GDM1 (cell line): ENCODE data around the gene ADD2.

Experiments used
- DNase-seq: peaks from one replicate; lab custom pipeline; 2025; lab: John Stamatoyannopoulos, UW

The ADD2 gene

DNA sequence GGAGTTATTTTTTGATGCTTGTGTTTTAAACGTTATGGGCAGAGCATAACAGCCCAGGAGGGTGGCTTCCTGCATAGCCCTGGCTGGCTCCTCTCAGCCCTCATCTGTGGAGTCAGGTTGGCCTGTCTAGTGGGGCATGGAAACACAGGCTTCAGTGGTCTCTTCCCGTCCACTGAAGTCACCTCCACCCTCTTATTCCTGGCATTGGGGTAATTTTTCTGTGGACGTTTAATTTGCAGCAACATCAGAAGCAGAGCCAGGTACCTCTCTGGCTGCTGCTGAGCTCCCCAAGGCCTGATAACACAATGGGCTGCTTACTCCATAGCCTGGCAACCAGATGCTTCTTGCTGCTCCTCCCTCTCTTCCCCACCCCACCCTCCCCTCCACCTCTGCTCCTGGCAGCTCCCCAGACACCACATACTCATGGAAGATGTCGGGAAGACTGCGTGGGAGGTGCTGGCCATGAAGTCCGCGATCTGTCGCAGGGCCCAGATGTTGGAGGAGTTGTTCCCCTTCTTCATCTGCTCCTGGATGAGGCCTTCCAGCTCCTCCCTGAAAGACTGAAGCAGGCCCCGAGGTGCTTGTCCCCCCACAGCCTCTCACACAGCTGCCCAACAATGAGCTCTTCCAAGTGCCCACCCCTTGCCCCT is 64.0 kb downstream of the ADD2 start:
- no peak for DNase-seq

DNA sequence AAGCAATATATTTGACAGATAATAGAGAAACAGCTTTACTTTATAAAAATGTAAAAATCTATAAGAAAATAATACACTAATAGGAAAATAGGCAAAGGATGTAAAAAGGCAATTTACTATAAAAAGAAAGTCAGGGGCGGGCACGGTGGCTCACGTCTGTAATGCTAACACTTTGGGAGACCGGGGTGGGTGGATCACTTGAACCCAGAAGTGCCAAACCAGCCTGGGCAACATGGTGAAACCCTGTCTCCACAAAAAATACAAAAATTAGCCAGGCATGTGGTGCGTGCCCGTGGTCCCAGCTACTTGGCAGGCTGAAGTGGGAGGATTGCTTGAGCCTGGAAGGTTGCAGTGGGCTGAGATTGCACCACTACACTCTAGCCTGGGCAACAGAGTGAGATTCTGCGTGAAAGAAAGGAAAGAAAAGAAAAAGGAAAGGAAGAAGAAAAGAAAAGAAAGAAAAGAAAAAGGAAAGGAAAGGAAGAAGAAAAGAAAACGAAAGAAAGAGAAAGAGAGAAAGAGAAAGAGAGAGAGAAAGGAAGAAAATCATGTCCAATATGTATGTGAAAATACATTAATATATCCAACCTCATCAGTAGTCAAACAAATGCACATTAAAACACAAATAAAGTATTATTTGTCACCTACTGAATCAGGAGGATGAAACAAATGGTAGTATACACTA is 65.1 kb downstream of the ADD2 start:
- DNase-seq: no peak

DNA sequence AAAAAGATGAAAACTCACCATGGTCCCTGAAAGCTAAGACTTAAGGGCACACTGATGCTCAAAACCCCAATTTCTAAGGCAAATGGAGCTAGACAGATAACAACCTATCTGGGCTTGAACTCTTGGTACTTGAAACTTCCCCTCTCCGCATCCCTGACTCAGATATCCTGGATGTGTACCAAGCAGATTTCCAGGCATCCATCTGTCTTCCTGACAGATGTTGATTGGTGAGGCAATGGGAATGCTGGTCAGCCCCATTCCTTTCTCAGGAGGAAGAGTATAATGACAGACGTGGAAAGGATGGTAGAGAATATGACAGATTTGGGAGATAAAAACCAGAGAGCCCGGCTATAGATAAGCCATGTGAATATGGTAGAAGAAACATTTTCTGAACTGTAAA is 69.2 kb downstream of the ADD2 start:
- DNase-seq: no peak

- no peak for DNase-seq
These were observed 70.2 kb downstream of the ADD2 start for GRCh38 chr2:70697603-70698383.

GRCh38 chr2:70696142-70696541 is 71.9 kb downstream of the ADD2 start:
- DNase-seq: no peak

GRCh38 chr2:70692256-70692655 is 75.7 kb downstream of the ADD2 start:
- no peak for DNase-seq

- no peak for DNase-seq
These were observed 76.4 kb downstream of the ADD2 start for GRCh38 chr2:70691497-70692140.

GRCh38 chr2:70690846-70691245 is 77.2 kb downstream of the ADD2 start:
- no peak for DNase-seq

GRCh38 chr2:70688427-70688826 is 79.6 kb downstream of the ADD2 start:
- DNase-seq: no peak

GRCh38 chr2:70687461-70687795 is 80.6 kb downstream of the ADD2 start:
- no peak for DNase-seq

DNA sequence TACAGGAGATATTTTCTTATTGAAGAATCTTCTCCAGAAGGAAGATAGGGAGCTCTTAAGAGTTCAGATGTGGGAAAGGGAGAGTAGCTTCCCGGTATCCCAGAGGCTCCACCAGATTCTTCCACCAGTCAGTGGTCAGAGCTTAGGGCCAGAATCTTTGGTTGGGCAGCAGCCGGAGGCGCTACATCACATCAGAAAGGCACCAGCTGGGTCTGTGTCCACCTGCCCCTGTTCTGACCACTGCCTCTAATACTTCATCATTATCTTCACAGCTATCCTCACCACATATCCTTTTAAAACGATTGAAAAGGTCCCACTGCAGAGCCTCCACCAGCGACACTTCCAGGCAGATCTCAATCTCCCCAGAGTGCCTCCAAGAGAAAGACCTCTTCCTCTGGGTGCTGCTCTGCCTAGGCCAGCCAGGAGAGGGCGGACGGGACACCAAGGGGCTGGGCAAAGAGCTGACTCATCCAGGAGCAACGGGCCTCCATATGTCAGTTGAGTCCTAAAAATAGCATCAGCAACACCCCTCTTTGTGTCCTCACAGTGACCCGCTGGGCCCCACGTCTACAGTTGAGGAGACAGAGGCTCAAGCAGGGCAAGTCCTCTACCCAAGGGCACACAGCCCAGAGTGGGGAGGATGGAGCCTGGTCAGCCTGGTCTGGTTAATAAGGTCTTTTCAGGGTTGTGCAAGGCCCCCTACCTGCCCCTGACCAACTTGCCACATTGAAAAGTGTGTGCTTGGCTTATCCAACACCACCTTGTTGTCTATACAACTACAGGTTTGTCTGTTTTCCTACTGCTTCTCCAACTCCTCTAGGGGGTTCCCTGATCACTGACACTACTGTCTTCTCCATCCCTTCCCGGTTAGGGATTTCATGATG is 81.2 kb downstream of the ADD2 start:
- no peak for DNase-seq

DNA sequence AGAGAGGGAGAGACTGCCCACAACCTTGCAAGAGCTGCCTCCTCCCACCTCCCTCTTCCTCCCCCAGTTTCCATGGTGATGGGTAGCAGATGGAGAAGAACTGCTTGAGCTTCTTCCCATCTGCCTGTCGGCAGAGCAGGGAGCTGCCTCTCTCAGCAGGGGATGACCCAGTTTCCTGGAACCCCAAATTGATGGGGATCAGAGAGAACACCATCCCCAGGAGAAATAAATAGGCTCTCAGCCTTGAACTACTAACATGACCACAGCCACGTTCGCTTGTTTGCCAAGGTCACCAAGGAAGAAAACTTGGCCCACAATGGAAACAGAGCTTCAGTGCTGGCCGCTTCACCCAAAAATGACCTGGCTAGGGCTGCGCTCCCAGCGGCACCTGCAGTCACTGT is 82.2 kb downstream of the ADD2 start:
- DNase-seq: no peak

DNA sequence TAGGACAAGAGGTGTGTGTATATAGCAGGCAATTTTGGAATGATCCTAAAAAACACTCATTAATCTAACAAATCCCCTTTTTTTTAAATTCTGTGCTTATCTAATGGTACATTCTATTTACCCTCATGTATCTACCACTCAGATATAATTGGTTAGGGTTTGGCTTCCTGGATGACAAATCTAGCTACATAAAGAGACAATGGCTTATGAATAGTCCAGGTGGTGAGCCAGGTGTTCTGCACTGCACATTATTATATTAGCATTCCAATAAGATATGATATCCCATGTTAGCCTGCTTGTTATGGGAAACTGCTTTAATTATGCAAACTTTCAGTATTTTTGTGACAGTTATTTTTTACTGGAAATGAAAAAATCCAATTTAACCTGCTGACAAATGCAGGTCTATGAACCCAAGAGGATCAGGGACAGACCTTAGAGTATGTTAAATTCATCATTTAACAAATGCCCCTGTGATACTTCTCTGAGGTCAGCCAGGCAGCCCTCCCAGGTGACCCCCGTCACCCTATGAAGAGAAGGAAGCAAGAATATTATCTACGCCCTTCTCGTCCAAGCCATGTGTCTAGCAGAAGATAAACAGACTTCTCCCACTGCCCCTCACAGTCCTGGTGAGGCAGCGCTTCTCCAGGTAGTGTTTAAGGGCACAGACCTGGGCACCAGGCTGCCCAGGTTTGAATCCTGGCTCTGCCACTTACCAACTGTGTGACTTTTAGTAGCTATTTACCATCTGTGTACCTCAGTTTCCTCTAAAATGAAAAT is 83.0 kb downstream of the ADD2 start:
- DNase-seq: no peak

DNA sequence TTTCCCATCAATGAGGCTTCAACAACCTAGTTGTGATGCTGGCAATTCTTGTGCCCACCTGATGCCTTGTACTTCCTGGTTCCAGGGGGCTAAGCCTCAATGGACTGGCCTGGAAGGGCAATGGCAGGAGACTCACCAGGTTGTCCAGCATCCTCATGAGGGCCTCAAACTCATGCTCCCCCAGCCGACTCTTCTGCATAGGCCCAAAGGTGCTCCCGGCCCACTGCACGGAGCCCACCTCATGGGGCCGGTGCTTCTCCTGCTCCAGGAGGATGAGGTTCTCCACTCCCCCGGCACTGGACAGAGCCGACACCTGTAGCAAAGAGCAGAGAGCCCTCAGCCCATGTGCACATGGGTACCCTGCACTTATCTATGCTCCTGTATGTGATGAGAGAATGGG is 84.5 kb downstream of the ADD2 start:
- no peak for DNase-seq

DNA sequence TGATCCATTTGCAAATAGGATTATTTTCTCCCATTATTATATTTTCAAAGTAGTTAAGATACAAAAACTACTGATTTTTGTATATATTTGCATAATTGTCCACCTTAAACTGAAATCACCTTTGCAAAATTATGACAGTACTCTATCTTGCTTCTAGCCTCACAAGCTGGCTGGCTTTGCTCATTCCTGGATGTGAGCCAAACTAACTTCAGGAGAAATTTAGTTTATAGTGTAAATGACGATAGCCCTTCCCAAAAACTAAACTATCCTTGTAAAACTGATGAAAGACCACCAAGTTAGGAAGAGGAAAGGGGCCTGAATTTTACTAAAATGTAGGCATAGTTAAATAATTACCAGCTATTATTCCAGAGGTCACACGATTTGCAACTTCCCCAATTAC is 87.3 kb downstream of the ADD2 start:
- DNase-seq: no peak

GRCh38 chr2:70679259-70679658 is 88.7 kb downstream of the ADD2 start:
- no peak for DNase-seq

- DNase-seq: no peak
These were observed 89.3 kb downstream of the ADD2 start for GRCh38 chr2:70678576-70679143.

DNA sequence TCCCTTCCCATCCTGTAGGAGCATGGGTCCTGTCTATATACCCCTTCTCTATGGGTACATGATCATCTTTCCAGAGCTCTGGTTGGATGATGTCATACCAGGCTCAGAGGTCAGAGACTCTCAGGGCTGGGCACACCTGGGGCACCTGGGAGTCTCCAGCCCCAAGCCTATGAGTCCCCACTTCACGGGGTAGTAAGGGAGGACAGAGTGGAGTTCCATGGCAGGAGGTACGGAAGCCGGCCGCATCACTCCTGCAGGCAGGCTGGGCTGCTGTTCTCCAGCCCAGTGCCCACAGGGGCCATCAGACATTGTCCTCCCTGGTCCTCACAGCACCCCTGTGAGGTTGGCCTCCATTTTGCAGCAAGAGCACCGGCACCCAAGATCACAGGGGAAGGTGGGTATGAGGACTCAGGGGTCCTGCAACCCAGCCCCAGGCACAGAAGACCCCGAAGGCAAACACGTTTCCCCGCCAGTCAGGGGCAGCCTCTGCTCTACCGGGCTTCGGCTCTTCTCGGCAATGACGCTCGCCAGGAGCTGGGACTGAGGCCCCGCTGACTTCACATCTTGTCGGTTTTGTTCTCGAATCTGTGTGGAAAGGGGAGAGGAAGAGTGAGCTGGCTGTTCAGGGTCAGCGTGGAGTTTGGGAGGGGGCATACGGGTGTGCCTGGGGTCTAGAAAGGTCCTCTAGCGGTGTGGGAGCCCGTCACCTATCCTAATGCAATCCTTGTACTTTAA is 91.5 kb downstream of the ADD2 start:
- no peak for DNase-seq

DNA sequence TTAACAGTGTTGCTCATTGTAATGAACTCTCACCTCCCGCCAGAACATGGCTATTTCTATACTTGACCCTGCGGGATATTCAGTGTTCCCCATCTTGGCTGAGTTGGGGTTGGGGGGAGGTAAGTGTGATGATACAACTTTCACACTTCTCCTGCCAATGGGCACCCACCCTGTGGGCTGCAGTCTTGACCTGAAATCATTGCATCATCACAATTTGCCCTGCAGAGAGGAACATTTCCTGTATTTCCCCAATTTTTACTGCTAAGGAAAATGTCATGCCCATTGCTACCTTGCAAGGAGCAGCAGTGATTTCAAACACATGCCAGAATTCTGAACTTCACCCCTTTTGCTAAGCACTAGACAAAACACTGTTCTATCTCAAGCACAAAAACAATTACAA is 92.1 kb downstream of the ADD2 start:
- no peak for DNase-seq
